Stimulated activated CD8-positive, alpha-beta memory T cell treated with anti-CD3 and anti-CD28 coated beads, Interleukin-15, amount 100 ng/mL, for 48 hours (primary cell): ENCODE measurements around the gene PUS7.
"Not testable (repeated sequence)": the region's sequence is repeated elsewhere in the genome, so short reads cannot be mapped to it uniquely, and the experiment has no call there.

Experiments
- DNase-seq, 2 donors: peaks; one replicate each; pipeline ENCODE4 v3.0.0-alpha.2; 2020; ENCODE audit warnings: low read depth in 2 of 2

Gene PUS7

GRCh38 chr7:105521717-105522463, at the start of gene PUS7:
TSS of gene PUS7 (minus strand) at chr7:105522271. CDS start at chr7:105508512, 13,759 bp downstream.
- peak; percentile 82 to 83 for DNase-seq

- no peak for DNase-seq
These were observed 45.8 kb upstream of the PUS7 start for GRCh38 chr7:105567821-105568220.

GRCh38 chr7:105567024-105567423, 45.0 kb upstream of the PUS7 start:
- no peak for DNase-seq

GRCh38 chr7:105565190-105565589, 43.1 kb upstream of the PUS7 start:
- no peak for DNase-seq

- no peak for DNase-seq
These were observed 37.9 kb upstream of the PUS7 start for GRCh38 chr7:105559926-105560325.

- DNase-seq = no peak
These were observed 16.3 kb upstream of the PUS7 start for GRCh38 chr7:105538339-105538738.

- DNase-seq = no peak
These were observed 10.8 kb upstream of the PUS7 start for GRCh38 chr7:105532709-105533460.

GRCh38 chr7:105531792-105532671, 10.0 kb upstream of the PUS7 start, which contains the start of gene RINT1:
TSS of gene RINT1 (plus strand) at chr7:105532201. CDS start at chr7:105532316, 115 bp downstream.
- DNase-seq = peak; percentile 81 to 85

GRCh38 chr7:105530546-105530945, 8.5 kb upstream of the PUS7 start:
- no peak for DNase-seq

- no peak for DNase-seq
These were observed 8.1 kb upstream of the PUS7 start for GRCh38 chr7:105530126-105530525.

- DNase-seq = not testable (repeated sequence)
These were observed 5.7 kb upstream of the PUS7 start for GRCh38 chr7:105527737-105528136.

GRCh38 chr7:105524840-105525239, 2.8 kb upstream of the PUS7 start:
- no peak for DNase-seq

GRCh38 chr7:105524423-105524822, 2.4 kb upstream of the PUS7 start:
- DNase-seq = not testable (repeated sequence)

GRCh38 chr7:105521027-105521716, 899 bp downstream of the PUS7 start:
- DNase-seq = peak; percentile 20 to 28

GRCh38 chr7:105520620-105521019, 1.5 kb downstream of the PUS7 start:
- DNase-seq = not testable (repeated sequence)

GRCh38 chr7:105519353-105519752, 2.7 kb downstream of the PUS7 start:
- no peak for DNase-seq

GRCh38 chr7:105515610-105516009, 6.5 kb downstream of the PUS7 start:
- not testable (repeated sequence) for DNase-seq

GRCh38 chr7:105512926-105513526, 9.0 kb downstream of the PUS7 start:
- no peak for DNase-seq

- DNase-seq = no peak
These were observed 9.7 kb downstream of the PUS7 start for GRCh38 chr7:105512415-105512814.

- DNase-seq = no peak
These were observed 19.9 kb downstream of the PUS7 start for GRCh38 chr7:105502173-105502572.

GRCh38 chr7:105497016-105497415, 25.1 kb downstream of the PUS7 start:
- DNase-seq = no peak
